PC-3 (cell line): ENCODE data around the gene INAVA.
"Not testable (repeated sequence)": the region's sequence is repeated elsewhere in the genome, so short reads cannot be mapped to it uniquely, and the experiment has no call there.

Source experiments
- EZH2phosphoT487 ChIP-seq: fragments of 300-600 bp; sonication (generic); IDR thresholded peaks from 2 replicates; pipeline ENCODE4 v1.6.1; 2018; ENCODE audit warnings: mild to moderate bottlenecking, antibody characterized with exemption, low read length, borderline replicate concordance
- TF ChIP-seq, protein P1 (sequence below): fragments of 300-600 bp; sonication (generic); conservative IDR thresholded peaks from 2 replicates; pipeline ENCODE4 v1.5.1; 2017; ENCODE audit warnings: antibody characterized with exemption, low read depth, mild to moderate bottlenecking, low read length

DNA sequence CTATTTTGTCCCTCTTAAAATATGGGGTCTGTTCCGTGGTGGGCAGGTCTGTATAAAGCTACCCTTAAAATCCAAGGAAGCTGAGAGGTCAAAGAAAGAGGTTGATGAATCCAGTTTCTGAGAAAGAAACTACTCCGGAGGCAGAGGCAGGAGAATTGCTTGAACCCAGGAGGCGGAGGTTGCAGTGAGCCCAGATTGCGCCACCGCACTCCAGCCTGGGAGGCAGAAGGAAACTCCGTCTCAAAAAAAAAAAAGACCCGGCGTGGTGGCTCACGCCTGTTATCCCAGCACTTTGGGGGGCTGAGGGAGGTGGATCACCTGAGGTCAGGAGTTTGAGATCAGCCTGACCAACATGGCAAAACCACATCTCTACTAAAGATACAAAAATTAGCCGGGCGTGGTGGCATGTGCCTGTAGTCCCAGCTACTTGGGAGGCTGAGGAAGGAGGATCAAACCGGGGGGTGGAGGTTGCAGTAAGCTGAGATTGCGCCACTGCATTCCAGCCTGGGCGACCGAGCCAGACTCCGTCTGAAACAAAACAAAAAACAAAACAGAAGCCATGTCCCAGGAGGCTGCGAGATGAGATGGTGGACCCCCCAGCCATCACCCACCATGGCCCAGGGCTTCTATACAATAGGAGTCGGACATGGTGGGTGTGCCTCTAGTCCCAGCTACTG is 40.7 kb downstream of the INAVA start:
- TF ChIP-seq, protein P1, sequence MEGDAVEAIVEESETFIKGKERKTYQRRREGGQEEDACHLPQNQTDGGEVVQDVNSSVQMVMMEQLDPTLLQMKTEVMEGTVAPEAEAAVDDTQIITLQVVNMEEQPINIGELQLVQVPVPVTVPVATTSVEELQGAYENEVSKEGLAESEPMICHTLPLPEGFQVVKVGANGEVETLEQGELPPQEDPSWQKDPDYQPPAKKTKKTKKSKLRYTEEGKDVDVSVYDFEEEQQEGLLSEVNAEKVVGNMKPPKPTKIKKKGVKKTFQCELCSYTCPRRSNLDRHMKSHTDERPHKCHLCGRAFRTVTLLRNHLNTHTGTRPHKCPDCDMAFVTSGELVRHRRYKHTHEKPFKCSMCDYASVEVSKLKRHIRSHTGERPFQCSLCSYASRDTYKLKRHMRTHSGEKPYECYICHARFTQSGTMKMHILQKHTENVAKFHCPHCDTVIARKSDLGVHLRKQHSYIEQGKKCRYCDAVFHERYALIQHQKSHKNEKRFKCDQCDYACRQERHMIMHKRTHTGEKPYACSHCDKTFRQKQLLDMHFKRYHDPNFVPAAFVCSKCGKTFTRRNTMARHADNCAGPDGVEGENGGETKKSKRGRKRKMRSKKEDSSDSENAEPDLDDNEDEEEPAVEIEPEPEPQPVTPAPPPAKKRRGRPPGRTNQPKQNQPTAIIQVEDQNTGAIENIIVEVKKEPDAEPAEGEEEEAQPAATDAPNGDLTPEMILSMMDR = not testable (repeated sequence)
- not testable (repeated sequence) for TF ChIP-seq EZH2phosphoT487
